SK-N-SH (cell line): Measurements from ENCODE around the gene PLSCR3.

Source experiments
- EP300 ChIP-seq, 2 experiments: IDR thresholded peaks; 2 replicates each; pipeline versions ENCODE4 v1.4.0 to v1.6.1; 2012; ENCODE audit warnings: borderline replicate concordance in 1 of 2, low read depth in 1 of 2, low read length in 1 of 2
- PBX3 ChIP-seq: IDR thresholded peaks from 2 replicates; pipeline ENCODE4; 2012
- POLR2AphosphoS5 ChIP-seq: IDR thresholded peaks from 2 replicates; pipeline ENCODE4 v1.6.1; 2012; ENCODE audit warnings: low read depth, low read length
- RAD21 ChIP-seq: IDR thresholded peaks from 2 replicates; pipeline ENCODE4 v1.6.1; 2012; ENCODE audit warnings: mild to moderate bottlenecking, low read length
- TAF1 ChIP-seq: IDR thresholded peaks from 2 replicates; pipeline ENCODE4 v1.6.1; 2012; ENCODE audit warnings: low read depth, mild to moderate bottlenecking, low read length, moderate library complexity, borderline replicate concordance
- TF ChIP-seq, protein P1 (sequence below): fragments of 200-600 bp; sonication (generic); IDR thresholded peaks from 2 replicates; pipeline ENCODE4 v1.6.1; 2017; ENCODE audit warnings: antibody characterized with exemption, mild to moderate bottlenecking, moderate library complexity
- TF ChIP-seq, protein P2 (sequence below): IDR thresholded peaks from 2 replicates; pipeline ENCODE4 v1.6.1; 2012; ENCODE audit warnings: mild to moderate bottlenecking, low read depth, low read length, moderate library complexity

DNA sequence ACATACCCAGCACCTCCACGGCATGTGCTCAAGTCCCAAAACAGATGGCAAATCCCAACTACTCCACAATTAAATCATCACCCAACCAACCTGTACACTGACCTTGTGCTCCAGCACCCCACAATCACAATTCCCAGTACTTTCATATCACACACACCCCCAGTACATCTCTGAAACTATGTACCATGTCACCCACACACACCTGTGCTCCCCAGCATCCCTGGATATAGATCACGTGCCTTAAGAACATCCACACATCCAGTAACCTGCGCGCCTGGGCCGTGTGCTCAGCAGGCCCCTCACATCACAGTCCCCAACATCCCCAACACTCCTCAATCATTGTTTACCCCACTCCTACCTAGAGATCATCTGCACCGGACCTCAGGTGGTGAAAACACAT lies 15.4 kb upstream of the PLSCR3 start:
- TF ChIP-seq RAD21 (no peak), EP300 (IDR thresholded peaks at IDR 0.05; ENCODE audit: borderline replicate concordance in 1 of 2, low read depth in 1 of 2, low read length in 1 of 2) (no peak), POLR2AphosphoS5 (no peak), TAF1 (no peak), PBX3 (no peak)
- TF ChIP-seq, protein P1, sequence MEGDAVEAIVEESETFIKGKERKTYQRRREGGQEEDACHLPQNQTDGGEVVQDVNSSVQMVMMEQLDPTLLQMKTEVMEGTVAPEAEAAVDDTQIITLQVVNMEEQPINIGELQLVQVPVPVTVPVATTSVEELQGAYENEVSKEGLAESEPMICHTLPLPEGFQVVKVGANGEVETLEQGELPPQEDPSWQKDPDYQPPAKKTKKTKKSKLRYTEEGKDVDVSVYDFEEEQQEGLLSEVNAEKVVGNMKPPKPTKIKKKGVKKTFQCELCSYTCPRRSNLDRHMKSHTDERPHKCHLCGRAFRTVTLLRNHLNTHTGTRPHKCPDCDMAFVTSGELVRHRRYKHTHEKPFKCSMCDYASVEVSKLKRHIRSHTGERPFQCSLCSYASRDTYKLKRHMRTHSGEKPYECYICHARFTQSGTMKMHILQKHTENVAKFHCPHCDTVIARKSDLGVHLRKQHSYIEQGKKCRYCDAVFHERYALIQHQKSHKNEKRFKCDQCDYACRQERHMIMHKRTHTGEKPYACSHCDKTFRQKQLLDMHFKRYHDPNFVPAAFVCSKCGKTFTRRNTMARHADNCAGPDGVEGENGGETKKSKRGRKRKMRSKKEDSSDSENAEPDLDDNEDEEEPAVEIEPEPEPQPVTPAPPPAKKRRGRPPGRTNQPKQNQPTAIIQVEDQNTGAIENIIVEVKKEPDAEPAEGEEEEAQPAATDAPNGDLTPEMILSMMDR, result no peak
- TF ChIP-seq, protein P2, sequence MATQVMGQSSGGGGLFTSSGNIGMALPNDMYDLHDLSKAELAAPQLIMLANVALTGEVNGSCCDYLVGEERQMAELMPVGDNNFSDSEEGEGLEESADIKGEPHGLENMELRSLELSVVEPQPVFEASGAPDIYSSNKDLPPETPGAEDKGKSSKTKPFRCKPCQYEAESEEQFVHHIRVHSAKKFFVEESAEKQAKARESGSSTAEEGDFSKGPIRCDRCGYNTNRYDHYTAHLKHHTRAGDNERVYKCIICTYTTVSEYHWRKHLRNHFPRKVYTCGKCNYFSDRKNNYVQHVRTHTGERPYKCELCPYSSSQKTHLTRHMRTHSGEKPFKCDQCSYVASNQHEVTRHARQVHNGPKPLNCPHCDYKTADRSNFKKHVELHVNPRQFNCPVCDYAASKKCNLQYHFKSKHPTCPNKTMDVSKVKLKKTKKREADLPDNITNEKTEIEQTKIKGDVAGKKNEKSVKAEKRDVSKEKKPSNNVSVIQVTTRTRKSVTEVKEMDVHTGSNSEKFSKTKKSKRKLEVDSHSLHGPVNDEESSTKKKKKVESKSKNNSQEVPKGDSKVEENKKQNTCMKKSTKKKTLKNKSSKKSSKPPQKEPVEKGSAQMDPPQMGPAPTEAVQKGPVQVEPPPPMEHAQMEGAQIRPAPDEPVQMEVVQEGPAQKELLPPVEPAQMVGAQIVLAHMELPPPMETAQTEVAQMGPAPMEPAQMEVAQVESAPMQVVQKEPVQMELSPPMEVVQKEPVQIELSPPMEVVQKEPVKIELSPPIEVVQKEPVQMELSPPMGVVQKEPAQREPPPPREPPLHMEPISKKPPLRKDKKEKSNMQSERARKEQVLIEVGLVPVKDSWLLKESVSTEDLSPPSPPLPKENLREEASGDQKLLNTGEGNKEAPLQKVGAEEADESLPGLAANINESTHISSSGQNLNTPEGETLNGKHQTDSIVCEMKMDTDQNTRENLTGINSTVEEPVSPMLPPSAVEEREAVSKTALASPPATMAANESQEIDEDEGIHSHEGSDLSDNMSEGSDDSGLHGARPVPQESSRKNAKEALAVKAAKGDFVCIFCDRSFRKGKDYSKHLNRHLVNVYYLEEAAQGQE, result no peak
